ENCODE results near the gene MMP20.

GRCh38 chr11:102551169-102551781 is 73.9 kb downstream of the MMP20 start:
- TF ChIP-seq CTCF (IDR thresholded peaks at IDR 0.05) (no peak), POLR2A (IDR thresholded peaks at IDR 0.05) (no peak)

All from heart left ventricle (tissue), 13 donors.